Retinal pigment epithelial cell (primary cell): ENCODE data around the gene RND3.

Source experiments
- DNase-seq: peaks from one replicate; pipeline ENCODE4 v3.0.0-alpha.2; 2010; ENCODE audit warnings: low read depth
- H3K4me3 ChIP-seq: 2 replicates; pipeline ENCODE4 v1.5.1; 2011; ENCODE audit warnings: mild to moderate bottlenecking, low read length, control low read depth, moderate library complexity
- TF ChIP-seq, protein P1 (sequence below): conservative IDR thresholded peaks from 2 replicates; pipeline ENCODE4 v1.5.1; 2011; ENCODE audit warnings: low read depth, low read length, control low read depth, inconsistent platforms

The RND3 gene

DNA sequence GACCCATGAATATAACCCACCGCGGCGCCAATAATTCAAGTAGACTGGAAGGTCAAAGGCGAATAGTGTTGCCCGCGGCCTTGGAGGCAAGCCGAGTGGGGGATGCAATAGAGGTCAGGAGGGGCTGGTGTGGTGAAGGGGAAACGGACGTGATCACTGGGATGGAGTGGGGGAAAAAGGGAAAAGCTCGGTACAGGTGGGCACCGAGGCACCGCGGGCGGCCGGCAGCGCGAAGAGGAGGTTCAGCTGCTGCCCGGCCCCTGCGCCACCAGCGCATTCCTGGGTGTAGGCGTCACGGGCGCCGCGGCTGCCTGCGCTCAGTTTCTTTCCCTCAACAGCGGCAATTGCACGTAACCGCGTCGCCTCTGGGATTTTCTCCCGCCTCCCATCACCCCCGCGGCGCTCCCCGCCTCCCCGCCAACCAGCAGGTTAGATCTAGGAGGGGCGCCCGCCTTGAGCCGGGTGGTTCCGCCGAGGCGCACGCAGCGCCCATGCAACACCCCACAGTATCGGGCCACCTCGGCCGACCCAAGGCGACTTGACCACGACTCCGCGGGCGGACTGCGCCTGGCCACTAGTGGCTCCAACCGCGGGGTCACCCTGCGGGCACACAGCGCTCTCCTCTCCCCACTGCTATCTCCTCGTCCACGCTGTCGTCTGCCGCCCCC is 1.5 kb downstream of the RND3 start:
- TF ChIP-seq, protein P1, sequence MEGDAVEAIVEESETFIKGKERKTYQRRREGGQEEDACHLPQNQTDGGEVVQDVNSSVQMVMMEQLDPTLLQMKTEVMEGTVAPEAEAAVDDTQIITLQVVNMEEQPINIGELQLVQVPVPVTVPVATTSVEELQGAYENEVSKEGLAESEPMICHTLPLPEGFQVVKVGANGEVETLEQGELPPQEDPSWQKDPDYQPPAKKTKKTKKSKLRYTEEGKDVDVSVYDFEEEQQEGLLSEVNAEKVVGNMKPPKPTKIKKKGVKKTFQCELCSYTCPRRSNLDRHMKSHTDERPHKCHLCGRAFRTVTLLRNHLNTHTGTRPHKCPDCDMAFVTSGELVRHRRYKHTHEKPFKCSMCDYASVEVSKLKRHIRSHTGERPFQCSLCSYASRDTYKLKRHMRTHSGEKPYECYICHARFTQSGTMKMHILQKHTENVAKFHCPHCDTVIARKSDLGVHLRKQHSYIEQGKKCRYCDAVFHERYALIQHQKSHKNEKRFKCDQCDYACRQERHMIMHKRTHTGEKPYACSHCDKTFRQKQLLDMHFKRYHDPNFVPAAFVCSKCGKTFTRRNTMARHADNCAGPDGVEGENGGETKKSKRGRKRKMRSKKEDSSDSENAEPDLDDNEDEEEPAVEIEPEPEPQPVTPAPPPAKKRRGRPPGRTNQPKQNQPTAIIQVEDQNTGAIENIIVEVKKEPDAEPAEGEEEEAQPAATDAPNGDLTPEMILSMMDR = no peak
- DNase-seq = no peak
- peak overlapping the region; percentile 99 for H3K4me3 ChIP-seq

DNA sequence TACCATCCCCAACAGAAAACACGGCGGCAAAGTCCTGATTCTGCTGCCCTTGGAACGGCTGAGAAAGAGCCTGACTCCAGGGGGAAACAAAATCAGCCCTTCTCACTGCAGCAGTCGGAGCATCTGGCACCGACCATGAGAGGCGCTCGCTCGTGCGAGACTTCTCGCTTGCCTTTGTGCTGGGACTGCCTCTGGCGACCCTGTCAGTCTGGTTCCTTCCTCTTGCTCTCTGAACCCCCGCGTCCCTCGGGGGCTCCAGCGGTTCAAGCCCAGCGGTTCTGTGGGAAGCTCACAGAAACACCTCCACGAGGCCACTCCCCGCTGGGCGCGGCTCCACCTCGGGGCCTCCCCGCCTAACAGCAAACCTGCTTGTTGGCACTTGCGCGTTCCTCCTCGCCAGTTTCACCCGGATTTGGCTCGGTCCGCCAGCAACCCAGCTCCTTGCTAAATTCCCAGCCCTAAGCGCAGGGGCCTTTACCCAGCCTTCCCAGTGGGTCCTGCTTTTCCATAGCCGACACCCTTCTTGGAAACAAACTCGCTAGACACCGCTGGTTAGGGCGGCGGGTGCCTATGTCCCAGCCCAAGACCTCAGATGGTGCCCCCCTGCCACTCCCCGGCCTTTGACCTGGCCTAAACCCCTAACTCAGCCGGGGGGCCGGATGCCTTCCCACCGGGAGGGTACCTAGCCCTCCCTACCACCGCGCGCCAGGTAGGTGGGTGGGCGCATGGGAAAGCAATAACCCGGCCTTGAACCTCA is 2.2 kb downstream of the RND3 start:
- DNase-seq = no peak
- TF ChIP-seq, protein P1 = peak; percentile 37
- H3K4me3 ChIP-seq = peak overlapping the region; percentile 99

DNA sequence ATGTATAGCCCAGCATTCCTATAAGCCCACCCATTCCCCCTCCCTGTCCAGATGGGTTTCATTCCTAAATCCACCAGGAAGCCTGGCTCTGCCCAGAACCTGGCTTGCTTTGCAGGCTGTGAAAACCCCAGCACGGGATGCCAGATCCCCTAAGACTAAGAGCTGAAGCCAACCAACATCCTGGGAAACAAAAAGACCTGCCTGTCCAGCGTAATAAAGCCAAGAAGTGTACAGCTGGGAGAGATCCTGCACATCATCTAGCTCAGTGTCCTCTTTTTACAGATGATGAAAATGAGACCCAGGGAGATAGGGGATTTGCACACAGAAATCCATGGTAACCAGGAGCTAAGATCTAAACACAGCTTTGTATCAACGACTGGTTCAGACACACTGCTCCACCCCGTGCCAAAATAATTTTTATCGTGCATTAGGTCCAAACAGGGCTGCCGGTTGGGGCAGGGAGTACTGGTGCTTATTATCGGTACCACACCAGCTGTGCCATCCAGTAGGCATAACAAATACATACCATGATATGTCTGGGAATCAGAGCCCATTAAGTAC is 2.9 kb downstream of the RND3 start:
- H3K4me3 ChIP-seq = peak overlapping the region; percentile 99
- TF ChIP-seq, protein P1 = no peak
- no peak for DNase-seq

- TF ChIP-seq, protein P1 = no peak
- H3K4me3 ChIP-seq = peak overlapping the region; percentile 99
Measured at GRCh38 chr2:150484006-150484405, 3.5 kb downstream of the RND3 start.

DNA sequence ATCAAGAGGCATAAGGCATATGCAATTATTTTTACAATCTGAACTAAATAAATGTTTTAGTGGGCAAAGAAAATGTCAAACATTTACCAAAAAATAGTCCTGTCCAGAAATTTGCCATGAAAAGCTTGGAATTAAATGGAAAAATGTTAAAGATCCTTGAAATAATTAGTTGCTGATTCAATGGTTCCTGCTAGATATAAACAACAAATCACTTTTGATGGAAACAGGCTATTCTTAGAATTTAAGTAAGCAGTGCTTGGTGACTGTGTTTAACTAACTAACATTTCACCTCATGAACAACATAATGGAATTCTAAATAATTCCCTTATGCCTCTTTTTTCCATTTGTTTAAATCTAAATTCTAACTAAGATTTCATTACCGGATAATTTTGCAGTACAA is 3.9 kb downstream of the RND3 start:
- TF ChIP-seq, protein P1 = no peak
- peak overlapping the region; percentile 99 for H3K4me3 ChIP-seq
- no peak for DNase-seq

More at GRCh38 chr2:150484006-150484405, 3.5 kb downstream of the RND3 start:
- DNase-seq = no peak

DNA sequence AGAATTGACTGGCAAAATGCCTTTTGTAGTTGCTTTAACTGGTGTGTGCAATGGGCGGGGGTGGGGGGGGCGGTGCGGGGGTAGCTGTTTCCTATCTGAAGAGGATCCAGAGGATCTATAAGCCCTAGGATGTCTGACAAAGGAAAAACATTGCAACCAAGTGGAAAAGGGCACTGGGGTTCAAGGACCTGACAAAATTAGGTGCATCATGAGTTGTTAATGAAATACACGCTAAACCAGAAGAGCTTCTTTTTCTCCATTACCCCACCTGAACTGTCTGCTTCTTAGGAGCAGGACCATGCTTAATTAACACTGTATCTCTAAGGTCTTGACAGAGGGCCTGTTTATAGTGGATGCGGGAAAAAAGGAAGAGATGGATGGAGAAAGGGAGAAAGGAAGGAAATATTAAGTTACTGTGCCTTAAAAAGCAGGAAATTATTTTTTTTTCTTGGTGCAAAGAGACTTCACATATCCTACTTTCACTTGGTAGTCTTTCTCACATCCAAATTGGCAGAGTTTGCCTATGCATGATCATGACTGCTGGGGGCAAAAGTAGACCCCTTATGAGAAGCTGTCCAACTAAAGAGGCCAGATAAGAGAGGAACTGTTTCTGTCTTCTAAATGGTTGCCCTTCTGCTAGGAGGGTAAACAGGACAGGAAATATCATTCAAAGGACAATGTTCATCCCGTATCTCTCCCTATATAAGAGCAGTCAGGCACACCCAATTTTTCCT is 4.6 kb downstream of the RND3 start:
- peak overlapping the region; percentile 99 for H3K4me3 ChIP-seq
- TF ChIP-seq, protein P1 = no peak
- DNase-seq = no peak
